ENCODE measurements around the gene CEPT1.

Gene CEPT1

DNA sequence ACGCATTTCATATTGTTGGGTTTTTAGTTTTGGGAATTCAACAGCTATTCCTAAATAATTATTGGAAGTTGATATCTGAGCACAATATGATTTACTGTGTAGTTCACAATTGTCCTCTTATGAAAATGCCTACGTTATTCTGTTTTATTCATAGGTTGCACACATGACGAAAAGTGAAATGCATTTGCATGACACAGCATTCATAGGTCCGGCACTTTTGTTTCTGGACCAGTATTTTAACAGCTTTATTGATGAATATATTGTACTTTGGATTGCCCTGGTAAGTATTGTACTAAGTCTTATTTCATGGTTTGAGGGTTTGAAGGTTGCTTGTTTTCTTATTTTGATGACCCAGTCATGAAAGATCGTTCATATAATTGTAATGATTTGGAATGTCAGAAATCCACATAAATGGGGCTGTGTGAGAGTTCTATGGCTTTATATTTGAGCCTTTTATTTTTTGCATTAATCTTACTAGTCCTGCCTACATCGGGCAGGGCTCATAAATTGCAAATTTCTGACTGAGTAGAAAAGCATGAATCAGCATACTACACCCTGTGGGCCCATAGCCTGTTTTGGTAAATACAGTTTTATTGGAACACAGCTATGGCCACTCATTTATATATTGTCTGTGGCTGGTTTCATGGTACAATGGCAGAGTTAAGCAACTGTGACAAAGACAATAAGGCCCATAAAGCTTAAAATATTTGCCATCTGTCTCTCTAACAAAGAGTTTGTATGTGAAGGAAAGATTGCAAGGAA is 43.5 kb downstream of the CEPT1 start:
- no peak for TF ChIP-seq TCF12 (IDR thresholded peaks at IDR 0.05; ENCODE audit: low read depth)
- TF ChIP-seq TAF1 (IDR thresholded peaks at IDR 0.05; ENCODE audit: low read depth) = no peak
- TF ChIP-seq, protein P1, sequence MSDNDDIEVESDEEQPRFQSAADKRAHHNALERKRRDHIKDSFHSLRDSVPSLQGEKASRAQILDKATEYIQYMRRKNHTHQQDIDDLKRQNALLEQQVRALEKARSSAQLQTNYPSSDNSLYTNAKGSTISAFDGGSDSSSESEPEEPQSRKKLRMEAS (IDR thresholded peaks at IDR 0.05) = no peak
- no peak for TF ChIP-seq NFIC (IDR thresholded peaks at IDR 0.05)
- no peak for TF ChIP-seq CREB1 (IDR thresholded peaks at IDR 0.05; ENCODE audit: low read depth)
- TF ChIP-seq, protein P2, sequence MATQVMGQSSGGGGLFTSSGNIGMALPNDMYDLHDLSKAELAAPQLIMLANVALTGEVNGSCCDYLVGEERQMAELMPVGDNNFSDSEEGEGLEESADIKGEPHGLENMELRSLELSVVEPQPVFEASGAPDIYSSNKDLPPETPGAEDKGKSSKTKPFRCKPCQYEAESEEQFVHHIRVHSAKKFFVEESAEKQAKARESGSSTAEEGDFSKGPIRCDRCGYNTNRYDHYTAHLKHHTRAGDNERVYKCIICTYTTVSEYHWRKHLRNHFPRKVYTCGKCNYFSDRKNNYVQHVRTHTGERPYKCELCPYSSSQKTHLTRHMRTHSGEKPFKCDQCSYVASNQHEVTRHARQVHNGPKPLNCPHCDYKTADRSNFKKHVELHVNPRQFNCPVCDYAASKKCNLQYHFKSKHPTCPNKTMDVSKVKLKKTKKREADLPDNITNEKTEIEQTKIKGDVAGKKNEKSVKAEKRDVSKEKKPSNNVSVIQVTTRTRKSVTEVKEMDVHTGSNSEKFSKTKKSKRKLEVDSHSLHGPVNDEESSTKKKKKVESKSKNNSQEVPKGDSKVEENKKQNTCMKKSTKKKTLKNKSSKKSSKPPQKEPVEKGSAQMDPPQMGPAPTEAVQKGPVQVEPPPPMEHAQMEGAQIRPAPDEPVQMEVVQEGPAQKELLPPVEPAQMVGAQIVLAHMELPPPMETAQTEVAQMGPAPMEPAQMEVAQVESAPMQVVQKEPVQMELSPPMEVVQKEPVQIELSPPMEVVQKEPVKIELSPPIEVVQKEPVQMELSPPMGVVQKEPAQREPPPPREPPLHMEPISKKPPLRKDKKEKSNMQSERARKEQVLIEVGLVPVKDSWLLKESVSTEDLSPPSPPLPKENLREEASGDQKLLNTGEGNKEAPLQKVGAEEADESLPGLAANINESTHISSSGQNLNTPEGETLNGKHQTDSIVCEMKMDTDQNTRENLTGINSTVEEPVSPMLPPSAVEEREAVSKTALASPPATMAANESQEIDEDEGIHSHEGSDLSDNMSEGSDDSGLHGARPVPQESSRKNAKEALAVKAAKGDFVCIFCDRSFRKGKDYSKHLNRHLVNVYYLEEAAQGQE (IDR thresholded peaks at IDR 0.05; ENCODE audit: low read depth) = no peak
- no peak for TF ChIP-seq FOXM1 (IDR thresholded peaks at IDR 0.05; ENCODE audit: borderline replicate concordance, low read depth)
- TF ChIP-seq EP300 (IDR thresholded peaks at IDR 0.05; ENCODE audit: borderline replicate concordance) = no peak
- TF ChIP-seq RAD21 (IDR thresholded peaks at IDR 0.05; ENCODE audit: low read depth) = no peak
- no peak for TF ChIP-seq YY1 (IDR thresholded peaks at IDR 0.05; ENCODE audit: low read depth)
- TF ChIP-seq CEBPB (IDR thresholded peaks at IDR 0.05) = no peak
- no peak for TF ChIP-seq ZBTB7A (IDR thresholded peaks at IDR 0.05; ENCODE audit: low read depth)
- no peak for TF ChIP-seq EGR1 (IDR thresholded peaks at IDR 0.05)
- TF ChIP-seq, protein P3, sequence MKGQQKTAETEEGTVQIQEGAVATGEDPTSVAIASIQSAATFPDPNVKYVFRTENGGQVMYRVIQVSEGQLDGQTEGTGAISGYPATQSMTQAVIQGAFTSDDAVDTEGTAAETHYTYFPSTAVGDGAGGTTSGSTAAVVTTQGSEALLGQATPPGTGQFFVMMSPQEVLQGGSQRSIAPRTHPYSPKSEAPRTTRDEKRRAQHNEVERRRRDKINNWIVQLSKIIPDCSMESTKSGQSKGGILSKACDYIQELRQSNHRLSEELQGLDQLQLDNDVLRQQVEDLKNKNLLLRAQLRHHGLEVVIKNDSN (IDR thresholded peaks at IDR 0.05) = no peak
- TF ChIP-seq TEAD4 (IDR thresholded peaks at IDR 0.05) = no peak

DNA sequence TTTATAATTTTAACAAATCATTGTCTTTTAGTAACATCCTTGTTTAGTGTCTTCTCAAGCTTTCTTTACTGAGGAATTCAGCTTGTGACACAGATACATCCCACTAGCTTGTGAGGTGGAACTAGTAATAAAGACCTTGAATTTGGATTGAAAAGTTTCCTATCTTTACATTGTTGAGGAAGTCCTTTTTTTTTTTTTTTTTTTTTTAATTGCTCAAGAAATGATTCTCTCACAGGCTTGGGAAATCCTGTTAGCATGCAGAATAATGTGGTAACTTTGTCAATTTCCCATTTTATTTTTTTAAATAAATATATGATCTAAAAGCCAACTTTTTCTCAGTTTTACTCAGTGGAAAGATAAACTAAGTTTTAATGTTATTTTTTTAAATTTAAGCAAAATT is 44.6 kb downstream of the CEPT1 start:
- TF ChIP-seq TCF12 (IDR thresholded peaks at IDR 0.05; ENCODE audit: low read depth) (no peak), TAF1 (IDR thresholded peaks at IDR 0.05; ENCODE audit: low read depth) (no peak), CREB1 (IDR thresholded peaks at IDR 0.05; ENCODE audit: low read depth) (no peak)

DNA sequence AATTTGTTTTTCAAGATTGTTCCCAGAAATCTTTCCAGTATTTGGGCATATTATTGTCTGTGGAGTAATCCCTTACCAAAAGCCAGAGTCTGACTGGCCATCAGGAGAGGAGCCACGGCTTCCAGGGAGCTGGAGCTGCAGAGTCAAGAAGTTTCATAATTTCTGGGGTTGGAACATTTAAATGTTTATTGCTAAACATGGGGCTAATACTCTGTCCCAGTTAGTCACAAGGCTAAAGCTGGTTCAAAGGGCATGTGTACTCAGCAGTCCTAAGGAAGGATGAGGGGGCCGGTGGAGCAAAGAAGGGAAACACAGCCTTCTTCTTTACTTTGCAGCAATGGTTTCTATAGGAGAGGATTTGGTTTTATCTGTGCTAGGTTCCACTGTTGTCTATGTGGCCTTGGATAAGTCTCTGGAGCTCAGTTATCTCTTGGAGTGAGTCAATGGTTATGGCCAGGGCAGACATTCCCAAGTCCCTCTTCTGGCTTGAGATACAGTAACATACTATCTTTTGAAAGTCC is 51.0 kb downstream of the CEPT1 start:
- no peak for TF ChIP-seq TCF12 (IDR thresholded peaks at IDR 0.05; ENCODE audit: low read depth)
- TF ChIP-seq, protein P1 (IDR thresholded peaks at IDR 0.05) = no peak
- no peak for TF ChIP-seq YY1 (IDR thresholded peaks at IDR 0.05; ENCODE audit: low read depth)
- TF ChIP-seq, protein P2 (IDR thresholded peaks at IDR 0.05; ENCODE audit: low read depth) = no peak
- TF ChIP-seq, protein P3 (IDR thresholded peaks at IDR 0.05) = no peak
- TF ChIP-seq EP300 (IDR thresholded peaks at IDR 0.05; ENCODE audit: borderline replicate concordance) = no peak
- TF ChIP-seq NFIC (IDR thresholded peaks at IDR 0.05) = no peak
- TF ChIP-seq CREB1 (IDR thresholded peaks at IDR 0.05; ENCODE audit: low read depth) = no peak
- no peak for TF ChIP-seq ZBTB7A (IDR thresholded peaks at IDR 0.05; ENCODE audit: low read depth)
- TF ChIP-seq CEBPB (IDR thresholded peaks at IDR 0.05) = no peak
- no peak for TF ChIP-seq RAD21 (IDR thresholded peaks at IDR 0.05; ENCODE audit: low read depth)
- TF ChIP-seq TAF1 (IDR thresholded peaks at IDR 0.05; ENCODE audit: low read depth) = no peak
- no peak for TF ChIP-seq FOXM1 (IDR thresholded peaks at IDR 0.05; ENCODE audit: borderline replicate concordance, low read depth)
- no peak for TF ChIP-seq EGR1 (IDR thresholded peaks at IDR 0.05)
- no peak for TF ChIP-seq TEAD4 (IDR thresholded peaks at IDR 0.05)

DNA sequence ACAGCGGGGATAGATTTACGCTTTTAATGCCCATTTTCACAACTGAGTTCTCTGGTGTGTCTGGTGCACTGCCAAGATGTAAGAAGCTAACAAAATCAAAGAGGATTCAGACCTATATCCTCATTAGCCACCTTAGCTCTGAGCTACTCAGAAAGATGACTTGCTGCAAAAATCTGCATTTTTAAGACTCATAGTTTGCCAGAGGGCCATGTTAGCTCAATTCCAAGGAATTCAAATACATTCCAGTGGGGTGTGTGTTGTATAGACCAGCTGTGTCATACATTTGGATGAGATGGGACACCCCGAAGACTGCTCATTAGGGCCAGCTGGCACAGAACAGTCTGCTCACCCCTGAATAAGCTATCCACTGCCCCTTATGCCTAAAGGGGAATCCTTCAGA is 51.5 kb downstream of the CEPT1 start:
- TF ChIP-seq YY1 (IDR thresholded peaks at IDR 0.05; ENCODE audit: low read depth) = no peak
- TF ChIP-seq, protein P2 (IDR thresholded peaks at IDR 0.05; ENCODE audit: low read depth) = no peak
